K562 (cell line): Measurements from ENCODE around the gene POLE2. TPM values are rescaled to one million over a fixed set of nuclear protein-coding genes. Genes with fewer than 3 reads are reported as not detected.

Source experiments
- ARID2 ChIP-seq: fragments of 450-650 bp; IDR thresholded peaks from 2 replicates; pipeline ENCODE4 v1.6.1; 2017; ENCODE audit warnings: antibody characterized with exemption, mild to moderate bottlenecking
- ATF7 ChIP-seq: fragments of 450-650 bp; IDR thresholded peaks from 2 replicates; pipeline ENCODE4 v1.7.1; 2014; ENCODE audit warnings: mild to moderate bottlenecking, moderate library complexity
- JUNB ChIP-seq: fragments of 450-650 bp; formaldehyde crosslinking; conservative IDR thresholded peaks from 2 replicates; pipeline ENCODE4 v1.4.0; 2020; ENCODE audit warnings: mild to moderate bottlenecking
- NONO ChIP-seq, 2 experiments: fragments of 200-400 bp in 1 of 2; fragments of 450-650 bp in 1 of 2; formaldehyde crosslinking in 1 of 2; IDR thresholded peaks; 2 replicates each; pipeline ENCODE4 v1.6.1; 2017; ENCODE audit warnings: low read depth in 2 of 2, mild to moderate bottlenecking in 2 of 2, moderate library complexity in 2 of 2, low read length in 1 of 2
- NR2F6 ChIP-seq: fragments of 450-650 bp; formaldehyde crosslinking; IDR thresholded peaks from 2 replicates; pipeline ENCODE4 v1.4.0; 2020; ENCODE audit warnings: mild to moderate bottlenecking
- PHF20 ChIP-seq: fragments of 450-650 bp; IDR thresholded peaks from 2 replicates; pipeline ENCODE4 v1.6.1; 2018; ENCODE audit not compliant: partially characterized antibody
- RFX5 ChIP-seq: IDR thresholded peaks from 2 replicates; pipeline ENCODE4 v1.6.1; 2011; ENCODE audit warnings: low read depth, mild to moderate bottlenecking, improper control_type of control experiment, low read length
- TOE1 ChIP-seq, 2 experiments: fragments of 450-650 bp in 1 of 2; sonication (generic) in 1 of 2; formaldehyde crosslinking in 1 of 2; IDR thresholded peaks; 2 replicates each; pipeline versions ENCODE4 v1.7.1 to v1.8.0; 2016 to 2022; ENCODE audit warnings: borderline replicate concordance in 2 of 2, mild to moderate bottlenecking in 2 of 2, antibody characterized with exemption in 1 of 2, inconsistent platforms in 1 of 2, low read depth in 1 of 2, missing genetic modification reagents in 1 of 2, moderate library complexity in 1 of 2
- ZC3H11A ChIP-seq: IDR thresholded peaks from 2 replicates; pipeline ENCODE4 v1.6.1; 2012; ENCODE audit warnings: low read depth, low read length, improper control_type of control experiment
- ZNF263 ChIP-seq: sonication (generic); formaldehyde crosslinking; IDR thresholded peaks from 2 replicates; pipeline ENCODE4 v1.8.0; 2022; ENCODE audit warnings: mild to moderate bottlenecking, missing genetic modification reagents, borderline replicate concordance
- ZNF311 ChIP-seq: fragments of 250-450 bp; sonication (Bioruptor Pico); IDR thresholded peaks from 2 replicates; pipeline ENCODE4 v1.4.0; 2020; ENCODE audit warnings: mild to moderate bottlenecking, moderate library complexity
- ZNF384 ChIP-seq: IDR thresholded peaks from 2 replicates; pipeline ENCODE4 v1.6.1; 2012; ENCODE audit warnings: low read depth, low read length, improper control_type of control experiment
- polyA plus RNA-seq, 8 experiments: library from polyadenylated mRNA; depleted of rRNA in 4 of 8; stranded (reverse) in 5 of 8; unstranded in 3 of 8; fragments of >200 nt; fragmentation: Nextera tagmentation in 2 of 8; fragmentation: Illumina TruSeq in 1 of 8; extraction: Ambion mirVana in 2 of 8; extraction: Trizol in 1 of 8; gene quantifications; 2 replicates each; pipeline versions ENCODE4 v1.2.1 to v1.2.3, GENCODE V29; 2011 to 2014; ENCODE audit warnings: inconsistent platforms in 1 of 8, missing spikeins in 1 of 8
- total RNA-seq, 7 experiments: library from RNA; depleted of rRNA in 6 of 7; stranded (reverse); fragments of >200 nt in 6 of 7; fragmentation: Illumina TruSeq in 2 of 7; extraction: Trizol in 2 of 7; gene quantifications; 2 replicates each; pipeline versions ENCODE4 v1.2.1 to v1.2.3, GENCODE V29; 2011 to 2021; ENCODE audit warnings: low replicate concordance in 1 of 7
- TF ChIP-seq, protein P1 (sequence below): fragments of 450-650 bp; IDR thresholded peaks from one replicate; pipeline ENCODE4 v1.6.1; 2018; ENCODE audit warnings: mild to moderate bottlenecking, moderate library complexity; ENCODE audit not compliant: partially characterized antibody
- TF ChIP-seq, protein P2 (sequence below), 3 experiments: fragments of 200-800 bp in 1 of 3; fragments of 250-450 bp in 1 of 3; fragments of 450-650 bp in 1 of 3; sonication (Bioruptor Pico) in 1 of 3; sonication (Bioruptor generic) in 1 of 3; formaldehyde crosslinking in 1 of 3; IDR thresholded peaks; 2 replicates each; pipeline versions ENCODE4 v1.6.1 to v1.8.0; 2016 to 2022; ENCODE audit warnings: mild to moderate bottlenecking in 2 of 3, missing genetic modification characterization in 2 of 3, missing compliant biosample characterization in 1 of 3, moderate library complexity in 1 of 3
- TF ChIP-seq, protein P3 (sequence below): sonication (generic); formaldehyde crosslinking; IDR thresholded peaks from 2 replicates; pipeline ENCODE4 v1.8.1; 2023; ENCODE audit warnings: mild to moderate bottlenecking, missing genetic modification reagents
- TF ChIP-seq, protein P4 (sequence below): sonication (generic); formaldehyde crosslinking; IDR thresholded peaks from 2 replicates; pipeline ENCODE4 v1.8.1; 2023; ENCODE audit warnings: mild to moderate bottlenecking, missing genetic modification reagents

Gene POLE2
- total and polyA plus RNA-seq, 9 of the 15 experiments (the other 6 are each of a cell fraction or from before 2014, with no cell fraction given): 30.7 to 78.4 (median 55.4) TPM

DNA sequence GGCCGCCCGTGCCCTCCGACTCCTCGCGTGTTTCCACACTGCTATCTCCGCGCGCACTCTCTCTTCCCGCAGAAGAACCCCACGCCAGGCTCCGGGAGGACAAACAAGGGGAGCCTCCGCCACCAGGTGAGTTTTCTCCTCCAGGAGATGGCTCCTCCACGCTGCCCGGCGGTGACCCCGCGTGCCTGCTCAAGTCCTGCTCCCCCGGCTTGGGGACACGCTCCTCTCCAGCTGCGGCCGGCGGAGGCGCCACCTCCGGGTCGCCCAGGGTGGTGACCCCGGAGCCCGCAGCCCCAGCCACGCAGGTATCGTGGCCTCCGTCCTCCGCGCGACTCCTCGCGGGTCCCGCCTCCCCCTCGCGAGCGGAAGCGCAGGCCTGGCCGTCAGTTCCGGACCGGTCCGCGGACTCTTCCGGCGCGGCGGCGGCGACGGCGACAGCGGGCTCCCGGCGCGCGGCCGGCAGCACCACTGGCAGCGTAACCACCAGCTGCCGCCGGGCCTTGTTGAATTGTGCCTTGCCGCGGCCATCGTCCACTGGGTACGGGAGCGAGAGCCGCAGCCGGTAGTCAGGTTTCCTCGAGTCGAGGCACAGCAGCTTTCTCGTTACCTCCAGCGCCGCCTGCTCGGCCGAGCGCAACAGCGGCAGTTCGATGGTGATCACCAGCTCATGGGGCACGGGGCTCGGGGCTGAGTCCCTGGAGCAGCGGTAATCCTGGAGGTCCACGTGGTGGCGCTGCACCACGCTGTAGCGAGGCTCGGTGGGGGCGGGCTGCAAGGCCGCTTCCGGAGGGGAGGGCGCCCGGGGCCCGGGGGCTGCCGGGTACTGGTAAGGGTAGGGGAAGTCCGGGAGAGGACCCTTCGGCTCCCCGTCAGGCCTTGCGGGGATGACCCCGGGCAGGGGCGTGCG lies 54.1 kb downstream of the POLE2 start (continued):
- TF ChIP-seq, protein P1, sequence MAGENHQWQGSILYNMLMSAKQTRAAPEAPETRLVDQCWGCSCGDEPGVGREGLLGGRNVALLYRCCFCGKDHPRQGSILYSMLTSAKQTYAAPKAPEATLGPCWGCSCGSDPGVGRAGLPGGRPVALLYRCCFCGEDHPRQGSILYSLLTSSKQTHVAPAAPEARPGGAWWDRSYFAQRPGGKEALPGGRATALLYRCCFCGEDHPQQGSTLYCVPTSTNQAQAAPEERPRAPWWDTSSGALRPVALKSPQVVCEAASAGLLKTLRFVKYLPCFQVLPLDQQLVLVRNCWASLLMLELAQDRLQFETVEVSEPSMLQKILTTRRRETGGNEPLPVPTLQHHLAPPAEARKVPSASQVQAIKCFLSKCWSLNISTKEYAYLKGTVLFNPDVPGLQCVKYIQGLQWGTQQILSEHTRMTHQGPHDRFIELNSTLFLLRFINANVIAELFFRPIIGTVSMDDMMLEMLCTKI: no peak
- TF ChIP-seq, protein P2, sequence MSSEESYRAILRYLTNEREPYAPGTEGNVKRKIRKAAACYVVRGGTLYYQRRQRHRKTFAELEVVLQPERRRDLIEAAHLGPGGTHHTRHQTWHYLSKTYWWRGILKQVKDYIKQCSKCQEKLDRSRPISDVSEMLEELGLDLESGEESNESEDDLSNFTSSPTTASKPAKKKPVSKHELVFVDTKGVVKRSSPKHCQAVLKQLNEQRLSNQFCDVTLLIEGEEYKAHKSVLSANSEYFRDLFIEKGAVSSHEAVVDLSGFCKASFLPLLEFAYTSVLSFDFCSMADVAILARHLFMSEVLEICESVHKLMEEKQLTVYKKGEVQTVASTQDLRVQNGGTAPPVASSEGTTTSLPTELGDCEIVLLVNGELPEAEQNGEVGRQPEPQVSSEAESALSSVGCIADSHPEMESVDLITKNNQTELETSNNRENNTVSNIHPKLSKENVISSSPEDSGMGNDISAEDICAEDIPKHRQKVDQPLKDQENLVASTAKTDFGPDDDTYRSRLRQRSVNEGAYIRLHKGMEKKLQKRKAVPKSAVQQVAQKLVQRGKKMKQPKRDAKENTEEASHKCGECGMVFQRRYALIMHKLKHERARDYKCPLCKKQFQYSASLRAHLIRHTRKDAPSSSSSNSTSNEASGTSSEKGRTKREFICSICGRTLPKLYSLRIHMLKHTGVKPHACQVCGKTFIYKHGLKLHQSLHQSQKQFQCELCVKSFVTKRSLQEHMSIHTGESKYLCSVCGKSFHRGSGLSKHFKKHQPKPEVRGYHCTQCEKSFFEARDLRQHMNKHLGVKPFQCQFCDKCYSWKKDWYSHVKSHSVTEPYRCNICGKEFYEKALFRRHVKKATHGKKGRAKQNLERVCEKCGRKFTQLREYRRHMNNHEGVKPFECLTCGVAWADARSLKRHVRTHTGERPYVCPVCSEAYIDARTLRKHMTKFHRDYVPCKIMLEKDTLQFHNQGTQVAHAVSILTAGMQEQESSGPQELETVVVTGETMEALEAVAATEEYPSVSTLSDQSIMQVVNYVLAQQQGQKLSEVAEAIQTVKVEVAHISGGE (CRISPR knock-in tag; IDR thresholded peaks at IDR 0.05): peak in 1 of 3 experiments; percentile 87; a peak in 2 of 6 replicates
- TF ChIP-seq ATF7 (0 out of 2 replicates have a peak, but pooled peaks have one; percentile 10), ZNF263 (peak; percentile 72), ZC3H11A (no peak), PHF20 (peak; percentile 45), TOE1 (IDR thresholded peaks at IDR 0.05; ENCODE audit: borderline replicate concordance) (peak; percentile 39; the same call in 1 of the 2 replicates), TOE1 (CRISPR knock-in tag; IDR thresholded peaks at IDR 0.05; ENCODE audit: borderline replicate concordance, low read depth) (no peak), ARID2 (no peak), NONO (IDR thresholded peaks at IDR 0.05; ENCODE audit: low read depth in 2 of 2, low read length in 1 of 2) (peak; percentile 18 to 82; a peak in 2 of 4 replicates), RFX5 (no peak), JUNB (CRISPR knock-in tag) (no peak), ZNF311 (CRISPR knock-in tag) (no peak), ZNF384 (no peak), NR2F6 (CRISPR knock-in tag) (no peak)
- TF ChIP-seq, protein P3, sequence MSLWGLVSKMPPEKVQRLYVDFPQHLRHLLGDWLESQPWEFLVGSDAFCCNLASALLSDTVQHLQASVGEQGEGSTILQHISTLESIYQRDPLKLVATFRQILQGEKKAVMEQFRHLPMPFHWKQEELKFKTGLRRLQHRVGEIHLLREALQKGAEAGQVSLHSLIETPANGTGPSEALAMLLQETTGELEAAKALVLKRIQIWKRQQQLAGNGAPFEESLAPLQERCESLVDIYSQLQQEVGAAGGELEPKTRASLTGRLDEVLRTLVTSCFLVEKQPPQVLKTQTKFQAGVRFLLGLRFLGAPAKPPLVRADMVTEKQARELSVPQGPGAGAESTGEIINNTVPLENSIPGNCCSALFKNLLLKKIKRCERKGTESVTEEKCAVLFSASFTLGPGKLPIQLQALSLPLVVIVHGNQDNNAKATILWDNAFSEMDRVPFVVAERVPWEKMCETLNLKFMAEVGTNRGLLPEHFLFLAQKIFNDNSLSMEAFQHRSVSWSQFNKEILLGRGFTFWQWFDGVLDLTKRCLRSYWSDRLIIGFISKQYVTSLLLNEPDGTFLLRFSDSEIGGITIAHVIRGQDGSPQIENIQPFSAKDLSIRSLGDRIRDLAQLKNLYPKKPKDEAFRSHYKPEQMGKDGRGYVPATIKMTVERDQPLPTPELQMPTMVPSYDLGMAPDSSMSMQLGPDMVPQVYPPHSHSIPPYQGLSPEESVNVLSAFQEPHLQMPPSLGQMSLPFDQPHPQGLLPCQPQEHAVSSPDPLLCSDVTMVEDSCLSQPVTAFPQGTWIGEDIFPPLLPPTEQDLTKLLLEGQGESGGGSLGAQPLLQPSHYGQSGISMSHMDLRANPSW (CRISPR knock-in tag): no peak
- TF ChIP-seq, protein P4, sequence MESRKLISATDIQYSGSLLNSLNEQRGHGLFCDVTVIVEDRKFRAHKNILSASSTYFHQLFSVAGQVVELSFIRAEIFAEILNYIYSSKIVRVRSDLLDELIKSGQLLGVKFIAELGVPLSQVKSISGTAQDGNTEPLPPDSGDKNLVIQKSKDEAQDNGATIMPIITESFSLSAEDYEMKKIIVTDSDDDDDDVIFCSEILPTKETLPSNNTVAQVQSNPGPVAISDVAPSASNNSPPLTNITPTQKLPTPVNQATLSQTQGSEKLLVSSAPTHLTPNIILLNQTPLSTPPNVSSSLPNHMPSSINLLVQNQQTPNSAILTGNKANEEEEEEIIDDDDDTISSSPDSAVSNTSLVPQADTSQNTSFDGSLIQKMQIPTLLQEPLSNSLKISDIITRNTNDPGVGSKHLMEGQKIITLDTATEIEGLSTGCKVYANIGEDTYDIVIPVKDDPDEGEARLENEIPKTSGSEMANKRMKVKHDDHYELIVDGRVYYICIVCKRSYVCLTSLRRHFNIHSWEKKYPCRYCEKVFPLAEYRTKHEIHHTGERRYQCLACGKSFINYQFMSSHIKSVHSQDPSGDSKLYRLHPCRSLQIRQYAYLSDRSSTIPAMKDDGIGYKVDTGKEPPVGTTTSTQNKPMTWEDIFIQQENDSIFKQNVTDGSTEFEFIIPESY: peak; percentile 52; the same call in 1 of the 2 replicates
